HG03135 (cell line): ENCODE measurements around the gene ASB17.
A peak's percentile ranks its signal among the peaks of the same experiment; 100 is the strongest.
"Not testable (repeated sequence)": the region's sequence is repeated elsewhere in the genome, so short reads cannot be mapped to it uniquely, and the experiment has no call there.

Experiments
- ATAC-seq: cut with Tn5 transposase; IDR thresholded peaks from one replicate; pipeline ENCODE4 v1.9.1; 2021; ENCODE audit warnings: mild to moderate bottlenecking, moderate library complexity; ENCODE audit not compliant: unreplicated experiment

The ASB17 gene

GRCh38 chr1:75932304-75932703 lies at the start of gene ASB17:
Gene ASB17, minus strand, starts transcription at chr1:75932404. Its CDS starts 113 bp downstream, at chr1:75932291.
- ATAC-seq = no peak

DNA sequence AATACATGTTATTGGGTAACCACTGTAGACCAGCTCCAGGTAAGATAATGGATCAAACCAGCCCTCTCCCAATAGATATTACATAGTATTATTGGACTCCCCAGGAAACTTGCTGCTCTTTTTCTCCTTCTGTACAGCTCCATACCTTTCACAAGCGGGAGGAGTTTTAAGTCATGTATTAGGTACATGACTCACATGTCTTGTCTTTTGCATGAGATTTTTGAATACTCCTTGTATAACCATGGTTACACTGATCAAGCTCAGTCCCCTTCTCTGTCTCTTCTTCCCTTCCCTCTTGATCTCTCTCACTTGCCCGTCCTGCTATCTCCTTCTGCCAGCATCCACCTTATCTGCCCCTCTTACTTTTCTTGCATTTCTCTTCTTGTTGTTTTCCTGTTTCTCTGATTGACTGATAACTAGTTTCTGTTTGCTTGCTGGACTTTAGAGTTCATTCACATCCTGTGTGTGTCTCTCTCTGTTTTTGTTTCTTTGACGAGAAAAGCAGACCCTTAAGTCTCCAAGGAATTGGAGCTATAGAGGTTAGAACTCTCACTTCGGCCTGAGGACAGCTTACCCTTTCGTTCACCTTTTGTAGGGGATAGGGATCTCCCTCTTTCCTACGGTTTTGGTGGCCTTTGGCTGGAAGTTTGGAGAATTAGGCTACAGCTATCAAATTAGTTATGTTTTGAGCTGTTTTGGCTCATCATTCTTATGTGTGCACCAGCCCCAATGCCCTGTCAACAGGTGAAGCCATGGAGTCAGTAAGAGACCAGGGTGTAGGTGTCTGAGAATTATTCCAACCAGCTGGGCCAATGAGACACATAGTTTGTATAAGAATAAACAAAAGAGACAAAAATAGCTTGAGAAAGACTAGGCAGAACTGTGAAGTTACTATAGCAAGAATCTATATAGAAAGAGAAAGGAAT lies 49.0 kb upstream of the ASB17 start:
- peak; percentile 48 for ATAC-seq

- no peak for ATAC-seq
Observed at GRCh38 chr1:75970631-75971030, 38.4 kb upstream of the ASB17 start.

GRCh38 chr1:75969550-75969949 lies 37.3 kb upstream of the ASB17 start:
- no peak for ATAC-seq

DNA sequence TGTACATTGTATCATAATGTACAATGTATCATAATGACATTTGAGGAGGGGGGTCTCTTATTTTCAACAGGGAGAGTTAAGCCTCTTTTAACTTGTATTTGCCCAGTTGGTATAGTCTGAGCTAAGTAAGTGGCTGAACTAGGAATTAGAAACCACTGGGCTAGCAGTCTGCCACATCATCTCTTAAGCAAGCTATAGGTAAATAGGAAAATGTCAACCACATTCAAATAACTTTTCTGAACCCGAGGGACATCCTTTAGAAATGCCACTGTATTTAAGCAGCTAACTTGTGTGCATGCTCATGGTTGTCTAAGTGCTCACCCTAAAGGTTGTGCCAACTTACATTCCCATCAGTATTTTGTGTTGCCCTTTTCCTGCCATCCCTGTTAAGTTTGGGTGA lies 35.5 kb upstream of the ASB17 start:
- no peak for ATAC-seq

- no peak for ATAC-seq
Observed at GRCh38 chr1:75964760-75965408, 32.7 kb upstream of the ASB17 start.

DNA sequence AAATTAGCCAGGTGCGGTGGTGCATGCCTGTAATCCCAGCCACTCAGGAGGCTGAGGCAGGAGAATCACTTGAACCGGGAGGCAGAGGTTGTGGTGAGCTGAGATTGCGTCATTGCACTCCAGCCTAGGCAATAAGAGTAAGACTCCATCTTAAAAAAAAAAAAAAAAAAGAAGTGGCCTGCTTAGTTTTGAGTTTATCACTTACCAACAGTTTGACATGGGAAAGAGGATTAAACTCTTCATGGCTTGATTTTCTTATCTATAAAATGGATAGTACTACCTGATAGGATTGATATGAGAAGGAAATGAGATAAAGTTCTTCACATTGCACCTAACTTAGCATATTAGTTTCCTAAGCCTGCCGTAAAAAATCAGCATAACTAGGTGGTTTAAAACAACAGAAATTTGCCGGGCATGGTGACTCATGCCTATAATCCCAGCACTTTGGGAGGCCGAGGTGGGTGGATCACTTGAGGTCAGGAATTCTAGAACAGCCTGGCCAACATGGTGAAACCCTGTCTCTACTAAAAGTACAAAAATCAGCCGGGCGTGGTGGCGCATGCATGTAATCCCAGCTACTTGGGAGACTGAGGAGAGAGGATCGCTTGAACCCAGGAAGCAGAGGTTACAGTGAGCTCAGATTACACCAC lies 32.0 kb upstream of the ASB17 start:
- not testable (repeated sequence) for ATAC-seq

DNA sequence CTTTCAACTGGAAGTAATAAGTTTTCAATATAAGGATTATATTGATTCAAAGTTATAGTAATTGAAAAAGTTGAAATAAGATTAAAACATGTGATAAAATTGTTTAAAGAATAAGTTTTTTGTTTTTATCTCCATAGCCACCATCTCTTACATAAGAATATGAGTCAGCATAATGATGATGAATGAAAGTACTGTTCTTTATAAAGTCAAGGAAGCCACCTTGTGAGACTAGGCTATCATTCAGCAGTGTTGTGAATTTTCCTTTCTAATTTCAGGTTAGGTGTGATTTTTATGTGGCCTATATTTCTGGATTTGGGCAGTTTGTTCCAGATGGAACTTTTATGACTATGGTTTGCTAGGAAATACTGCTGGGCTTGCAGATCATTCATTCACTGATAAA lies 22.4 kb upstream of the ASB17 start:
- no peak for ATAC-seq

- no peak for ATAC-seq
Observed at GRCh38 chr1:75953461-75953860, 21.3 kb upstream of the ASB17 start.

DNA sequence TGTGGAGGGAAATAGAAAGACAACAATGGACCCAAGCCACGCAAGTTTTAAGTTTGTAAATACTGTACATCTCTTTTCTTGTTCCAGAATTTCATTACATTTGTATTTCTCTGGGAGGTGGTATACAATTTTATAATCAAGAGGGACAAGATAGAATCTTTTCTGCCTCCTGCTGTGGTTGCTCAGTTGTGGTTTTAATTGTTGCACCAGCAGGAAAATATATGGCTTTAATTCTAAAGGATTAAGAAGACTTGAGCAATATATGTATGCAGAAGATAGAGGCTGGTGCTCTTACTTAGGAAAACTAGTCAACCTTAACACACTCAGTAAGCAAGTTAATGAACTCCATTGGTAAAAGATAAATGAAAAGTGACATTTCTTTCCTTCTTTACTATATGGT lies 19.8 kb upstream of the ASB17 start:
- no peak for ATAC-seq

- no peak for ATAC-seq
Observed at GRCh38 chr1:75950176-75950575, 18.0 kb upstream of the ASB17 start.

DNA sequence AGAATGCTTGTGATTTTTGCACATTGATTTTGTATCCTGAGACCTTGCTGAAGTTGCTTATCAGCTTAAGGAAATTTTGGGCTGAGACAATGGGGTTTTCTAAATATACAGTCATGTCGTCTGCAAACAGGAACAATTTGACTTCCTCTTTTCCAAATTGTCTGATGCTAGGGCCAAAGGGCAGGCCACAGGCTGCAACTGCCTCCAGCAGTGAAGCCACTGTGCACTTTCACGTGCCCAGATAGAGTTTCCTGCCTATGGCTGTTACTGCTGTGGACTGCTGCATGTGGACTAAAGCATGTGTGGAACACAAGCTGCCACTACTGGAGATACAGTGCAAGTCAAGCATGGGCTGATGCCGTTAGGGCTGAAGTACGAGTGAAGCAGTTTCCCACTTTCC lies 10.8 kb upstream of the ASB17 start:
- ATAC-seq = not testable (repeated sequence)

DNA sequence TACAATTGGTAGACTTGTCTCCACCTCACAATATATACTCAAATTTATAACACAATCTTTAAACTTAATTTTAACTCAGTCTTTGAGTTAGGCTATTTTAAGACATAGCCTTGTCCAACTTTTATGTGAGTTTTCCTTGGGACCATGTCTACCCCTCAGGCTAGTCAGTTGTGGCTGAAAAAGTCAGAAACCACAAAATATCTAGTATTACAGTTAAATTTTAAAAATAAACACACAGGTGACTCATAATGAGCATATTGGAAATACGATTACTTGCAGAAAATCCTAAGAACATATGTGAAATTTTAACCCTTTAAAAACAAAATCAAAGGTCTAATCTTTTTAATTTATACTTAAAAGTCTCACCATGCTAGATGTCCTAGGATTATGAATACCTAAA lies 4.8 kb upstream of the ASB17 start:
- no peak for ATAC-seq

- no peak for ATAC-seq
Observed at GRCh38 chr1:75922698-75923097, 9.5 kb downstream of the ASB17 start.

DNA sequence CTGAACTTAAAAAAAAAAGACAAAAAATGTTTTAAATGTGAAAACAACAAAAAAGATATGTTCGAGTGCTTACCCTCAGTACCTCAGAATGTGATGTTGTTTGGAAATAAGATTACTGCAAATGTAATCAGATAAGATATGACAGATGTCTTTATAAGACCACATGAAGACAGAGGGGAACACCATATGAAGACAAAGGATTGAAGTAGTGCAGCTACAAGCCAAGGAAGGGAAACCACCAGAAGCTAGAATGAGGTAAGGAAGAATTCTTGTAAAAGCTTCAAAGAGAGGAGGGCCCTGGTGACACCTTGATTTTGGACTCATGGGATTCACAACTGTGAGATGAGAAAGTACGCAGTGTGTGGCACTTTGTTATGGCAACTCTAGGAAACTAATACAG lies 15.4 kb downstream of the ASB17 start:
- no peak for ATAC-seq

DNA sequence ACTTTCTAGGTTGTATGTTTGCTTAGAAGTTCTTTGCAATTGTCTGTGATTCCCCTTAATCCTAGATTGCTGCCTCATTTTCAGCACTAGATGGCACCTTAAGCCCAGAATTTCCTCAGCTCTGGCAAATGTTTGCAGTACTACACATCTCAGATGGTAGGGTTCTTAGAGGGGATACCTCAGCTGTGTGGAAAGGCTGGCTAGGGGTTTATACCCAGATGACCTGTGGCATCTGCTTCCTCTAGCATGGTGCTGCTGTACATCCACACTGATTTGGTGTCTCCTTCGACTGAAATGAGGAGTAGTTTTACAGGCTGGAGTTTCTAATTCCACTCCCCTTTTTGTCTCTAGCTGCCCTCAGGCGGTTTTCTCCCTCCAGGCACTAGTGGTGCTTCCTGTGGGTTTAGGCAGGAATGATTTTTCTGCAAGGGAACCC lies 23.5 kb downstream of the ASB17 start:
- ATAC-seq = peak; percentile 76

DNA sequence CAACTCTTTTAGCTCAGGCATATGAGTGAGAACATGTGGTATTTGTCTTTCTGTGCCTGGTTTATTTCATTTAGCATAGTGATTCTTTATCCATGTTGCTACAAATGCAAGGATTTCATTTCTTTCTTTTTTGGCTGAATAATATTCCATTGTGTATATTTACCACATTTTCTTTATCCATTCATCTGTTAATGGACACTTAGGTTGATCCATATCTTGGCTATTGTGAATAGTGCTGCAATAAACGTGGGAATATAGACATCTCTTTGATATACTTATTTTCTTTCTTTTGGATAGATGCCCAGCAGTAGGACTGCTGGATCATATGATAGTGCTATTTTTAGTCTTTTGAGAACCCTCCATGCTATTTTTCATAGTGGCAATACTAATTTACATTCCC lies 30.8 kb downstream of the ASB17 start:
- ATAC-seq = no peak

DNA sequence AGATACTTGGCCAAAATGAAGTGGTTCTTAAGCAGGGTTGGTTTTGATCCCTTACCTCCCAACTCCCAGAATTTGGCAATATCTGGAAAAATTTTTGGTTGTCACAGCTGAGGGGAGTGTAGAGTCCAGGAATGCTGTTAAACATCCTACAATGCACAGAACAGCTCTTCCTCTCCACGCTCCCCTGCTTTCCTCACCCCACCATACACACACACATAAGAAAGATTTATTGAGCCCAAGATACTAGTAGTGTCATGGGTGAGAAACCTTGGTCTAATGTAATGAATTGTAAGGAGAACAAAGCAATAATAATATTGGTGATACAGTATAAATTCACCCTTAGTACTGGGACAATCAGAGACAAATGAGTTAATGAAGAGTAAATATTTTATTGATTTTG lies 47.8 kb downstream of the ASB17 start:
- no peak for ATAC-seq

GRCh38 chr1:75879985-75880384 lies 52.2 kb downstream of the ASB17 start:
- ATAC-seq = no peak

- no peak for ATAC-seq
Observed at GRCh38 chr1:75870951-75871350, 61.3 kb downstream of the ASB17 start.
